ENCODE results near the gene RNF32.
"Not testable (repeated sequence)": the region's sequence is repeated elsewhere in the genome, so short reads cannot be mapped to it uniquely, and the experiment has no call there.

Gene RNF32

GRCh38 chr7:156642306-156643045, 1.9 kb downstream of the RNF32 start:
- DNase-seq (ENCODE audit: low spot score): no peak

GRCh38 chr7:156647330-156647729, 6.8 kb downstream of the RNF32 start:
- DNase-seq (ENCODE audit: low spot score): not testable (repeated sequence)

- DNase-seq (ENCODE audit: low spot score): no peak
Measured at GRCh38 chr7:156650042-156650441, 9.5 kb downstream of the RNF32 start.

GRCh38 chr7:156651474-156651873, 10.9 kb downstream of the RNF32 start:
- no peak for DNase-seq (ENCODE audit: low spot score)

- no peak for DNase-seq (ENCODE audit: low spot score)
Measured at GRCh38 chr7:156652886-156653568, 12.5 kb downstream of the RNF32 start.

GRCh38 chr7:156654511-156655234, 14.1 kb downstream of the RNF32 start:
- no peak for DNase-seq (ENCODE audit: low spot score)

GRCh38 chr7:156655251-156655650, 14.7 kb downstream of the RNF32 start:
- no peak for DNase-seq (ENCODE audit: low spot score)

GRCh38 chr7:156655983-156656382, 15.4 kb downstream of the RNF32 start:
- no peak for DNase-seq (ENCODE audit: low spot score)

GRCh38 chr7:156656598-156656997, 16.0 kb downstream of the RNF32 start:
- no peak for DNase-seq (ENCODE audit: low spot score)

GRCh38 chr7:156657681-156658080, 17.1 kb downstream of the RNF32 start:
- DNase-seq (ENCODE audit: low spot score): no peak

GRCh38 chr7:156659203-156659602, 18.6 kb downstream of the RNF32 start:
- DNase-seq (ENCODE audit: low spot score): no peak

- no peak for DNase-seq (ENCODE audit: low spot score)
Measured at GRCh38 chr7:156659961-156660360, 19.4 kb downstream of the RNF32 start.

- no peak for DNase-seq (ENCODE audit: low spot score)
Measured at GRCh38 chr7:156661637-156662036, 21.1 kb downstream of the RNF32 start.

GRCh38 chr7:156662277-156662676, 21.7 kb downstream of the RNF32 start:
- DNase-seq (ENCODE audit: low spot score): no peak

GRCh38 chr7:156665101-156665500, 24.5 kb downstream of the RNF32 start:
- no peak for DNase-seq (ENCODE audit: low spot score)

GRCh38 chr7:156666368-156667109, 26.0 kb downstream of the RNF32 start:
- DNase-seq (ENCODE audit: low spot score): no peak

GRCh38 chr7:156667110-156667426, 26.5 kb downstream of the RNF32 start:
- DNase-seq (ENCODE audit: low spot score): no peak

GRCh38 chr7:156668130-156668741, 27.7 kb downstream of the RNF32 start:
- DNase-seq (ENCODE audit: low spot score): no peak

GRCh38 chr7:156669035-156669828, 28.7 kb downstream of the RNF32 start:
- no peak for DNase-seq (ENCODE audit: low spot score)

GRCh38 chr7:156673454-156673853, 32.9 kb downstream of the RNF32 start:
- DNase-seq (ENCODE audit: low spot score): no peak

GRCh38 chr7:156673902-156674301, 33.3 kb downstream of the RNF32 start:
- no peak for DNase-seq (ENCODE audit: low spot score)

All from pons (tissue), 1 donor.